H1 (cell line): ENCODE data around the gene SPOCK2. TPM values are rescaled to one million over a fixed set of nuclear protein-coding genes. Genes with fewer than 3 reads are reported as not detected.
A peak's percentile ranks its signal among the peaks of the same experiment; 100 is the strongest.

ENCODE experiments used
- CTCF ChIA-PET: fragments of 300-600 bp; sonication (Branson Sonifier 250); formaldehyde crosslinking; loops from one replicate; lab custom pipeline; 2021; ENCODE audit not compliant: partially characterized antibody; lab: Charles Lee
- POLR2A ChIA-PET: fragments of 300-600 bp; sonication (Branson Sonifier 250); formaldehyde crosslinking; loops from one replicate; lab custom pipeline; 2021; ENCODE audit warnings: inconsistent platforms; ENCODE audit not compliant: partially characterized antibody; lab: Charles Lee
- DNase-seq, 2 experiments: peaks; one replicate each; pipeline versions ENCODE4 v3.0.0 to v3.0.0-alpha.2; 2010 to 2022; ENCODE audit warnings: low spot score in 2 of 2, low read depth in 1 of 2, mixed read lengths in 1 of 2
- FAIRE-seq: peaks from 2 replicates; lab custom pipeline; 2011; peaks lifted over from hg19 to GRCh38; lab: Jason Lieb, UNC
- H2AFZ ChIP-seq: 2 replicates; pipeline ENCODE4 v1.8.1; 2012; ENCODE audit warnings: low read length, inconsistent platforms
- H2AK5ac ChIP-seq: 2 replicates; pipeline ENCODE4 v1.6.1; 2013; ENCODE audit warnings: low read depth, low read length
- H2BK120ac ChIP-seq: replicated peaks from 2 replicates; pipeline ENCODE3; 2013; ENCODE audit warnings: low read depth, low read length, inconsistent platforms
- H2BK12ac ChIP-seq: 2 replicates; pipeline ENCODE4 v1.6.1; 2013; ENCODE audit warnings: low read depth, low read length
- H2BK15ac ChIP-seq: 2 replicates; pipeline ENCODE4 v1.6.1; 2013; ENCODE audit warnings: low read length
- H2BK20ac ChIP-seq: 2 replicates; pipeline ENCODE4 v1.6.1; 2013; ENCODE audit warnings: low read length
- H2BK5ac ChIP-seq: 2 replicates; pipeline ENCODE4 v1.6.1; 2013; ENCODE audit warnings: low read depth, low read length
- H3K14ac ChIP-seq: 2 replicates; pipeline ENCODE4 v1.6.1; 2013; ENCODE audit warnings: inconsistent platforms; ENCODE audit not compliant: insufficient read length
- H3K18ac ChIP-seq: 2 replicates; pipeline ENCODE4 v1.6.1; 2013; ENCODE audit warnings: low read length; ENCODE audit errors: extremely low read depth
- H3K23ac ChIP-seq: 2 replicates; pipeline ENCODE4 v1.6.1; 2013; ENCODE audit warnings: inconsistent platforms; ENCODE audit not compliant: insufficient read length
- H3K23me2 ChIP-seq: 2 replicates; pipeline ENCODE4 v1.6.1; 2013; ENCODE audit warnings: low read depth, low read length
- H3K27ac ChIP-seq: 2 replicates; pipeline ENCODE4 v1.6.1; 2011; ENCODE audit warnings: low read depth, low read length, inconsistent platforms
- H3K27me3 ChIP-seq, 4 experiments: replicated peaks in 1 of 4; 1 replicate in 1 of 4; 2 replicates in 3 of 4; pipeline versions ENCODE4 v1.6.1 to v1.8.1; 2011 to 2013; ENCODE audit warnings: low read length in 3 of 4, mild to moderate bottlenecking in 3 of 4, inconsistent platforms in 2 of 4, mixed read lengths in 2 of 4, moderate library complexity in 1 of 4; ENCODE audit not compliant: control insufficient read depth in 3 of 4, insufficient read depth in 3 of 4; ENCODE audit errors: extremely low read depth in 1 of 4
- H3K36me3 ChIP-seq, 4 experiments: 2 replicates each; pipeline versions ENCODE4 v1.6.1 to v1.8.1; 2011 to 2013; ENCODE audit warnings: mild to moderate bottlenecking in 4 of 4, low read length in 3 of 4, moderate library complexity in 2 of 4, control low read depth in 1 of 4, inconsistent platforms in 1 of 4; ENCODE audit not compliant: insufficient read depth in 4 of 4, control insufficient read depth in 2 of 4
- H3K4ac ChIP-seq: replicated peaks from 2 replicates; pipeline ENCODE3; 2013; ENCODE audit warnings: low read length, low read depth, mixed read lengths, inconsistent platforms; ENCODE audit not compliant: insufficient read length
- H3K4me1 ChIP-seq, 4 experiments: replicated peaks in 1 of 4; 1 replicate in 1 of 4; 2 replicates in 3 of 4; pipeline versions ENCODE4 v1.6.1 to v1.8.1; 2011 to 2013; ENCODE audit warnings: low read length in 3 of 4, inconsistent platforms in 2 of 4, mixed read lengths in 1 of 4; ENCODE audit not compliant: insufficient read depth in 4 of 4, control insufficient read depth in 3 of 4
- H3K4me2 ChIP-seq, 2 experiments: 2 replicates each; pipeline versions ENCODE4 v1.6.1 to v1.8.1; 2011 to 2013; ENCODE audit warnings: low read depth in 2 of 2, low read length in 2 of 2, control low read depth in 1 of 2, inconsistent platforms in 1 of 2, mild to moderate bottlenecking in 1 of 2; ENCODE audit not compliant: insufficient read depth in 1 of 2
- H3K4me3 ChIP-seq, 4 experiments: fragments of 200-600, 300-600 bp in 1 of 4; sonication (generic), shearing (Covaris generic), sonication (Bioruptor Twin) in 1 of 4; 2 replicates each; pipeline versions ENCODE4 v1.5.1 to v1.8.1; 2011 to 2016; ENCODE audit warnings: low read length in 4 of 4, low read depth in 3 of 4, control low read depth in 2 of 4, inconsistent platforms in 2 of 4, mild to moderate bottlenecking in 2 of 4, mixed read lengths in 1 of 4, moderate library complexity in 1 of 4; ENCODE audit not compliant: insufficient read depth in 2 of 4; ENCODE audit errors: extremely low read depth in 1 of 4
- H3K56ac ChIP-seq: replicated peaks from 2 replicates; pipeline ENCODE3; 2013; ENCODE audit warnings: low read depth, mild to moderate bottlenecking, mixed read lengths, low read length, inconsistent platforms; ENCODE audit not compliant: insufficient read length
- H3K79me1 ChIP-seq: 2 replicates; pipeline ENCODE4 v1.6.1; 2013; ENCODE audit warnings: low read depth, low read length, control low read depth
- H3K79me2 ChIP-seq, 2 experiments: 2 replicates each; pipeline versions ENCODE4 v1.6.1 to v1.8.1; 2012 to 2013; ENCODE audit warnings: low read length in 2 of 2, mild to moderate bottlenecking in 2 of 2, inconsistent platforms in 1 of 2; ENCODE audit not compliant: insufficient read depth in 2 of 2, control insufficient read depth in 1 of 2
- H3K9ac ChIP-seq, 4 experiments: replicated peaks in 1 of 4; 1 replicate in 1 of 4; 2 replicates in 3 of 4; pipeline versions ENCODE4 v1.6.1 to v1.8.1; 2011 to 2013; ENCODE audit warnings: low read depth in 3 of 4, low read length in 3 of 4, control low read depth in 2 of 4, mild to moderate bottlenecking in 2 of 4, moderate library complexity in 2 of 4, inconsistent platforms in 1 of 4; ENCODE audit errors: extremely low read depth in 1 of 4
- H3K9me3 ChIP-seq, 2 experiments: 2 replicates each; pipeline versions ENCODE4 v1.6.1 to v1.8.1; 2012 to 2013; ENCODE audit warnings: mild to moderate bottlenecking in 2 of 2, moderate library complexity in 2 of 2, control low read depth in 1 of 2, inconsistent platforms in 1 of 2, low read depth in 1 of 2, low read length in 1 of 2, mixed read lengths in 1 of 2; ENCODE audit not compliant: insufficient read depth in 2 of 2
- H4K20me1 ChIP-seq, 2 experiments: replicated peaks in 1 of 2; 2 replicates each; pipeline versions ENCODE3 to v1.8.1; 2011 to 2013; ENCODE audit warnings: inconsistent platforms in 2 of 2, low read length in 2 of 2, mild to moderate bottlenecking in 1 of 2; ENCODE audit not compliant: insufficient read depth in 2 of 2, control insufficient read depth in 1 of 2
- H4K5ac ChIP-seq: 2 replicates; pipeline ENCODE4 v1.6.1; 2013; ENCODE audit warnings: low read length, low read depth, mixed read lengths, inconsistent platforms; ENCODE audit not compliant: insufficient read length
- H4K8ac ChIP-seq: 2 replicates; pipeline ENCODE4 v1.8.0; 2013; ENCODE audit warnings: mild to moderate bottlenecking, moderate library complexity, low read length, inconsistent platforms; ENCODE audit not compliant: insufficient read depth; ENCODE audit errors: extremely low read depth
- H4K91ac ChIP-seq: replicated peaks from 2 replicates; pipeline ENCODE3; 2013; ENCODE audit warnings: low read length, mixed read lengths, inconsistent platforms; ENCODE audit not compliant: insufficient read length
- ASH2L ChIP-seq: fragments of 200-600, 300-600 bp; sonication (generic); IDR thresholded peaks from one replicate; pipeline ENCODE4 v1.7.1; 2017; ENCODE audit warnings: low read length
- CBX8 ChIP-seq: fragments of 300-800, 300-1000 bp; sonication (generic); IDR thresholded peaks from 2 replicates; pipeline ENCODE4 v1.7.1; 2016; ENCODE audit warnings: low read depth, low read length, borderline replicate concordance
- CHD1 ChIP-seq: IDR thresholded peaks from 2 replicates; pipeline ENCODE4 v1.6.1; 2012; ENCODE audit warnings: low read depth, low read length, improper control_type of control experiment
- CREB1 ChIP-seq: IDR thresholded peaks from 2 replicates; pipeline ENCODE4 v1.6.1; 2012; ENCODE audit warnings: inconsistent platforms
- CTBP2 ChIP-seq: IDR thresholded peaks from 2 replicates; pipeline ENCODE4 v1.7.0; 2011; ENCODE audit warnings: borderline replicate concordance, mild to moderate bottlenecking, moderate library complexity, mixed read lengths, low read length; ENCODE audit not compliant: insufficient read depth, insufficient read length
- JUN ChIP-seq: IDR thresholded peaks from 2 replicates; pipeline ENCODE4 v1.6.1; 2011; ENCODE audit warnings: low read depth, mild to moderate bottlenecking, improper control_type of control experiment, low read length
- JUND ChIP-seq: IDR thresholded peaks from 2 replicates; pipeline ENCODE4 v1.6.1; 2011; ENCODE audit warnings: mild to moderate bottlenecking, improper control_type of control experiment, low read length
- POU5F1 ChIP-seq: IDR thresholded peaks from 2 replicates; pipeline ENCODE4 v1.6.1; 2011; ENCODE audit warnings: low read depth, mild to moderate bottlenecking, low read length, moderate library complexity
- RFX5 ChIP-seq: IDR thresholded peaks from 2 replicates; pipeline ENCODE4 v1.6.1; 2011; ENCODE audit warnings: low read depth, low read length, improper control_type of control experiment, borderline replicate concordance
- SAP30 ChIP-seq: fragments of 300-600 bp; sonication (generic); IDR thresholded peaks from 2 replicates; pipeline ENCODE4 v1.7.1; 2012; ENCODE audit warnings: low read length, moderate library complexity, mild to moderate bottlenecking, inconsistent platforms; ENCODE audit not compliant: insufficient read depth, insufficient replicate concordance
- YY1 ChIP-seq: IDR thresholded peaks from 2 replicates; pipeline ENCODE4 v1.6.1; 2011; ENCODE audit warnings: low read depth, mild to moderate bottlenecking, low read length
- WGBS, 2 experiments: shearing (Covaris generic) in 1 of 2; methylation state at CpG; one replicate each; pipeline versions ENCODE4 v1.1.6 to v1.1.7; 2013 to 2015; ENCODE audit warnings: low lambda C conversion rate in 2 of 2, mixed read lengths in 2 of 2, inconsistent platforms in 1 of 2, low coverage in 1 of 2, missing lambda C conversion rate in 1 of 2; ENCODE audit not compliant: insufficient replicate concordance in 2 of 2, insufficient coverage in 1 of 2, insufficient read length in 1 of 2; ENCODE audit errors: extremely low coverage in 1 of 2, missing lambda C conversion rate in 1 of 2; 5-methylcytosine and 5-hydroxymethylcytosine counted together
- polyA plus RNA-seq, 7 experiments: library from polyadenylated mRNA; depleted of rRNA in 3 of 7; stranded (reverse) in 5 of 7; unstranded in 2 of 7; fragments of >200 nt in 5 of 7; fragments of 200-250 nt in 2 of 7; gene quantifications; 1 replicate in 5 of 7; 2 replicates in 1 of 7; 4 replicates in 1 of 7; pipeline versions ENCODE4 v1.2.1 to v1.2.3, GENCODE V29; 2011 to 2013; ENCODE audit warnings: missing spikeins in 2 of 7, mixed read lengths in 2 of 7
- total RNA-seq: library from RNA; stranded (reverse); fragmentation: NEBNext Ultra II Directional; extraction: Animal tissue kit (Norgen Biotek cat#: 25700); gene quantifications from 2 replicates; pipeline ENCODE4 v1.2.1, GENCODE V29; 2021

Gene SPOCK2
- total and polyA plus RNA-seq, 2 of the 8 experiments (the other 6 are each of a cell fraction or from before 2014, with no cell fraction given): 1.5 to 1.9 TPM

- Histone ChIP-seq H3K79me1 (no peaks in the 10 kb centered on the region), H4K8ac (peak overlapping the region; percentile 41), H3K14ac (no peak overlapping the region), H4K5ac (no peak overlapping the region), H3K79me2 (no peaks in the 10 kb centered on the region), H3K36me3 (no peaks in the 10 kb centered on the region), H3K56ac (no peak overlapping the region), H3K4ac (no peak overlapping the region), H4K20me1 (peaks cover 0 to 3% of the 10 kb centered on the region in 2 experiments), H3K27ac (no peak overlapping the region), H2BK120ac (no peak overlapping the region), H2BK20ac (no peak overlapping the region), H3K27me3 (no peaks in the 10 kb centered on the region), H2BK5ac (0 out of 2 replicates have a peak overlapping the region, but pooled peaks have one; percentile 18), H3K9me3 (no peaks in the 10 kb centered on the region), H2AFZ (0 out of 2 replicates have a peak overlapping the region, but pooled peaks have one; percentile 43), H3K23me2 (no peaks in the 10 kb centered on the region), H2BK15ac (no peak overlapping the region; the same call in 1 of the 2 replicates), H3K4me2 (no peak overlapping the region), H2AK5ac (no peak overlapping the region), H3K23ac (no peak overlapping the region), H4K91ac (no peak overlapping the region), H3K4me1 (peaks cover 0 to 9% (median 7%) of the 10 kb centered on the region in 4 experiments; a peak in 4 of 7 replicates), H3K18ac (peak overlapping the region; percentile 13; the same call in 1 of the 2 replicates), H3K4me3 (no peak overlapping the region), H3K9ac (no peak overlapping the region), H2BK12ac (peak overlapping the region; percentile 90; the same call in 1 of the 2 replicates)
- 93% methylated on average over 19 of the region's 19 CpGs; no CpG with 5 or more reads in 1 of the 2 experiments for WGBS, 2 experiments
- DNase-seq: no peak
- TF ChIP-seq YY1: no peak
- TF ChIP-seq RFX5: no peak
- TF ChIP-seq ASH2L: no peak
- no peak for TF ChIP-seq CBX8
- no peak for TF ChIP-seq SAP30
- no peak for TF ChIP-seq POU5F1
- TF ChIP-seq JUN: no peak
- TF ChIP-seq CTBP2: no peak
- no peak for TF ChIP-seq CREB1
- TF ChIP-seq JUND: no peak
- TF ChIP-seq CHD1: no peak
- POLR2A ChIA-PET: interaction anchor here (0.6 to 1.4 kb wide), 7 partner anchors 8 to 260 kb away, joined by 3 to 5 read pairs (median 3); partner anchors contain the start of gene DDIT4
- no peak for FAIRE-seq
- CTCF ChIA-PET: interaction anchor here (0.8 to 8.2 kb wide), 15 partner anchors 10 to 164 kb away, joined by 3 to 77 read pairs (median 4); partner anchors contain the start of gene SPOCK2
Measured at GRCh38 chr10:72059843-72060822, 28.2 kb downstream of the SPOCK2 start.
